ENCODE data around the gene HMGB2. TPM values are rescaled to one million over a fixed set of nuclear protein-coding genes. Genes with fewer than 3 reads are reported as not detected.

Gene HMGB2
- 51.7 and 56.3 TPM in 2 replicates for total RNA-seq
- long read RNA-seq, transcript HMGB2-201 (5 exons, 1,889 nt): major isoform, 54 of 62 reads
- long read RNA-seq, partial matches to known transcripts: 0 of 62 reads
- long read RNA-seq, other reads (novel, unspliced or antisense): 3 of 62 reads

- Mint-ChIP-seq H3K9me3 (ENCODE audit: unreplicated experiment) (no peaks in the 10 kb centered on the region), H3K36me3 (ENCODE audit: unreplicated experiment) (peaks cover 16% of the 10 kb centered on the region), H3K27me3 (ENCODE audit: unreplicated experiment) (no peaks in the 10 kb centered on the region), H3K27ac (ENCODE audit: unreplicated experiment) (peak within 1 kb of the TSS; percentile 100), H3K4me3 (ENCODE audit: unreplicated experiment) (peak within 1 kb of the TSS; percentile 92), H3K4me1 (ENCODE audit: unreplicated experiment) (peaks cover 45% of the 10 kb centered on the region)
- peak; percentile 100 for DNase-seq (ENCODE audit: extremely low spot score, unreplicated experiment)
- TF ChIP-seq CTCF (IDR thresholded peaks at IDR 0.05): no peak
Observed at GRCh38 chr4:173334085-173334890, at the start of gene HMGB2. Gene HMGB2 (minus strand): TSS chr4:173334358. CDS start chr4:173333649, 709 bp downstream.

- H3K9me3 Mint-ChIP-seq (ENCODE audit: unreplicated experiment): no peaks in the 10 kb centered on the region
- TF ChIP-seq CTCF (IDR thresholded peaks at IDR 0.05): no peak
- peaks cover 6% of the 10 kb centered on the region for H3K4me1 Mint-ChIP-seq (ENCODE audit: unreplicated experiment)
- no peak overlapping the region for H3K27ac Mint-ChIP-seq (ENCODE audit: unreplicated experiment)
- DNase-seq (ENCODE audit: extremely low spot score, unreplicated experiment): no peak
- no peak overlapping the region for H3K4me3 Mint-ChIP-seq (ENCODE audit: unreplicated experiment)
- H3K27me3 Mint-ChIP-seq (ENCODE audit: unreplicated experiment): no peaks in the 10 kb centered on the region
- peaks cover 13% of the 10 kb centered on the region for H3K36me3 Mint-ChIP-seq (ENCODE audit: unreplicated experiment)
Observed at GRCh38 chr4:173382349-173382748, 48.2 kb upstream of the HMGB2 start.

- Mint-ChIP-seq H3K27me3 (ENCODE audit: unreplicated experiment) (no peaks in the 10 kb centered on the region), H3K9me3 (ENCODE audit: unreplicated experiment) (no peaks in the 10 kb centered on the region), H3K4me1 (ENCODE audit: unreplicated experiment) (peaks cover 6% of the 10 kb centered on the region), H3K4me3 (ENCODE audit: unreplicated experiment) (no peak overlapping the region), H3K36me3 (ENCODE audit: unreplicated experiment) (peaks cover 13% of the 10 kb centered on the region), H3K27ac (ENCODE audit: unreplicated experiment) (no peak overlapping the region)
- TF ChIP-seq CTCF (IDR thresholded peaks at IDR 0.05): no peak
- no peak for DNase-seq (ENCODE audit: extremely low spot score, unreplicated experiment)
Observed at GRCh38 chr4:173381610-173382009, 47.5 kb upstream of the HMGB2 start.

GRCh38 chr4:173380987-173381386 lies 46.8 kb upstream of the HMGB2 start:
- H3K9me3 Mint-ChIP-seq (ENCODE audit: unreplicated experiment): no peaks in the 10 kb centered on the region
- no peak overlapping the region for H3K27ac Mint-ChIP-seq (ENCODE audit: unreplicated experiment)
- H3K4me1 Mint-ChIP-seq (ENCODE audit: unreplicated experiment): peaks cover 6% of the 10 kb centered on the region
- no peak overlapping the region for H3K4me3 Mint-ChIP-seq (ENCODE audit: unreplicated experiment)
- peaks cover 16% of the 10 kb centered on the region for H3K36me3 Mint-ChIP-seq (ENCODE audit: unreplicated experiment)
- TF ChIP-seq CTCF (IDR thresholded peaks at IDR 0.05): no peak
- no peak for DNase-seq (ENCODE audit: extremely low spot score, unreplicated experiment)
- no peaks in the 10 kb centered on the region for H3K27me3 Mint-ChIP-seq (ENCODE audit: unreplicated experiment)

- no peaks in the 10 kb centered on the region for H3K9me3 Mint-ChIP-seq (ENCODE audit: unreplicated experiment)
- no peak for TF ChIP-seq CTCF (IDR thresholded peaks at IDR 0.05)
Observed at GRCh38 chr4:173379929-173380328, 45.8 kb upstream of the HMGB2 start.

More at GRCh38 chr4:173379929-173380328, 45.8 kb upstream of the HMGB2 start:
- H3K4me3 Mint-ChIP-seq (ENCODE audit: unreplicated experiment): no peak overlapping the region
- no peaks in the 10 kb centered on the region for H3K27me3 Mint-ChIP-seq (ENCODE audit: unreplicated experiment)
- no peak overlapping the region for H3K27ac Mint-ChIP-seq (ENCODE audit: unreplicated experiment)
- no peak for DNase-seq (ENCODE audit: extremely low spot score, unreplicated experiment)
- peaks cover 8% of the 10 kb centered on the region for H3K4me1 Mint-ChIP-seq (ENCODE audit: unreplicated experiment)
- peaks cover 20% of the 10 kb centered on the region for H3K36me3 Mint-ChIP-seq (ENCODE audit: unreplicated experiment)

All from osteocyte (in vitro differentiated cells).